HepG2 (cell line): Measurements from ENCODE around the gene ZIM2. TPM values are rescaled to one million over a fixed set of nuclear protein-coding genes. Genes with fewer than 3 reads are reported as not detected.
A peak's percentile ranks its signal among the peaks of the same experiment; 100 is the strongest.

ENCODE experiments used
- CBFB ChIP-seq: sonication (generic); formaldehyde crosslinking; IDR thresholded peaks from 2 replicates; pipeline ENCODE4 v1.4.0; 2020; ENCODE audit warnings: missing genetic modification reagents
- KIAA2018 ChIP-seq: sonication (generic); formaldehyde crosslinking; IDR thresholded peaks from 2 replicates; pipeline ENCODE4 v1.5.0; 2020; ENCODE audit warnings: mild to moderate bottlenecking, missing genetic modification reagents, borderline replicate concordance
- PRDM10 ChIP-seq: sonication (generic); formaldehyde crosslinking; IDR thresholded peaks from 2 replicates; pipeline ENCODE4 v1.4.0; 2020; ENCODE audit warnings: low read depth, missing genetic modification reagents
- SAP130 ChIP-seq: IDR thresholded peaks from 2 replicates; pipeline ENCODE4 v1.6.1; 2016; ENCODE audit warnings: low read depth
- THAP11 ChIP-seq: IDR thresholded peaks from 2 replicates; pipeline ENCODE4 v1.6.1; 2016; ENCODE audit warnings: missing biosample characterization, missing genetic modification reagents
- ZBTB3 ChIP-seq: sonication (generic); formaldehyde crosslinking; IDR thresholded peaks from 2 replicates; pipeline ENCODE4 v1.4.0; 2020; ENCODE audit warnings: low read depth, mild to moderate bottlenecking, moderate library complexity, missing genetic modification reagents, borderline replicate concordance
- ZBTB42 ChIP-seq: sonication (generic); formaldehyde crosslinking; IDR thresholded peaks from 2 replicates; pipeline ENCODE4 v1.5.0; 2020; ENCODE audit warnings: mild to moderate bottlenecking, missing genetic modification reagents
- ZFP90 ChIP-seq: sonication (generic); formaldehyde crosslinking; IDR thresholded peaks from 2 replicates; pipeline ENCODE4 v1.8.0; 2022; ENCODE audit warnings: missing genetic modification reagents, mild to moderate bottlenecking, inconsistent platforms, borderline replicate concordance
- ZNF276 ChIP-seq: sonication (generic); formaldehyde crosslinking; IDR thresholded peaks from 2 replicates; pipeline ENCODE4 v1.4.0; 2020; ENCODE audit warnings: mild to moderate bottlenecking, low read depth, missing genetic modification reagents
- ZNF781 ChIP-seq: sonication (generic); formaldehyde crosslinking; IDR thresholded peaks from 2 replicates; pipeline ENCODE4 v1.5.1; 2020; ENCODE audit warnings: borderline replicate concordance, mild to moderate bottlenecking, missing genetic modification reagents; ENCODE audit errors: not compliant biosample characterization
- ZNF784 ChIP-seq: sonication (generic); formaldehyde crosslinking; IDR thresholded peaks from 2 replicates; pipeline ENCODE4 v1.5.1; 2020; ENCODE audit warnings: missing genetic modification reagents, mild to moderate bottlenecking, borderline replicate concordance
- polyA plus RNA-seq, 8 experiments: library from polyadenylated mRNA; depleted of rRNA in 3 of 8; stranded (reverse) in 7 of 8; unstranded in 1 of 8; fragments of >200 nt; fragmentation: Illumina TruSeq in 4 of 8; extraction: Trizol in 4 of 8; gene quantifications; 2 replicates each; pipeline versions ENCODE4 v1.2.1 to v1.2.3, GENCODE V29; 2011 to 2016; ENCODE audit warnings: low read depth in 4 of 8, missing spikeins in 1 of 8, mixed read lengths in 1 of 8; ENCODE audit not compliant: insufficient read depth in 1 of 8
- total RNA-seq, 5 experiments: library from RNA; depleted of rRNA; stranded (reverse); fragments of >200 nt; fragmentation: Illumina TruSeq; extraction: Trizol; gene quantifications; 2 replicates each; pipeline ENCODE4 v1.2.3, GENCODE V29; 2016; ENCODE audit warnings: low read depth in 1 of 5

ZIM2 gene
- total and polyA plus RNA-seq, 2 of the 13 experiments (the other 11 are each of a cell fraction or from before 2014, with no cell fraction given), result 7.2 to 10.3 TPM

- TF ChIP-seq KIAA2018 (CRISPR knock-in tag) (no peak), ZNF276 (no peak), ZFP90 (no peak), ZNF781 (CRISPR knock-in tag) (no peak), ZNF784 (CRISPR knock-in tag) (no peak), PRDM10 (CRISPR knock-in tag) (no peak), THAP11 (no peak), SAP130 (CRISPR knock-in tag) (peak; percentile 65), ZBTB3 (CRISPR knock-in tag) (no peak), ZBTB42 (CRISPR knock-in tag) (no peak), CBFB (CRISPR knock-in tag) (no peak)
Measured at GRCh38 chr19:56841193-56841543, 642 bp upstream of the ZIM2 start (continued).
